Activated T-helper 1 cell treated with anti-CD3 and anti-CD28 coated beads, Interleukin-2, amount 50 U/mL, for 16 hours (primary cell): Measurements from ENCODE around the gene UBA3.
A peak's percentile ranks its signal among the peaks of the same experiment; 100 is the strongest.

Experiments
- DNase-seq, 2 donors: peaks; one replicate each; pipeline ENCODE4 v3.0.0-alpha.2; 2020; ENCODE audit warnings: low read depth in 1 of 2, low spot score in 1 of 2

UBA3 gene

GRCh38 chr3:69099576-69099975 lies 19.4 kb upstream of the UBA3 start:
- DNase-seq = no peak

DNA sequence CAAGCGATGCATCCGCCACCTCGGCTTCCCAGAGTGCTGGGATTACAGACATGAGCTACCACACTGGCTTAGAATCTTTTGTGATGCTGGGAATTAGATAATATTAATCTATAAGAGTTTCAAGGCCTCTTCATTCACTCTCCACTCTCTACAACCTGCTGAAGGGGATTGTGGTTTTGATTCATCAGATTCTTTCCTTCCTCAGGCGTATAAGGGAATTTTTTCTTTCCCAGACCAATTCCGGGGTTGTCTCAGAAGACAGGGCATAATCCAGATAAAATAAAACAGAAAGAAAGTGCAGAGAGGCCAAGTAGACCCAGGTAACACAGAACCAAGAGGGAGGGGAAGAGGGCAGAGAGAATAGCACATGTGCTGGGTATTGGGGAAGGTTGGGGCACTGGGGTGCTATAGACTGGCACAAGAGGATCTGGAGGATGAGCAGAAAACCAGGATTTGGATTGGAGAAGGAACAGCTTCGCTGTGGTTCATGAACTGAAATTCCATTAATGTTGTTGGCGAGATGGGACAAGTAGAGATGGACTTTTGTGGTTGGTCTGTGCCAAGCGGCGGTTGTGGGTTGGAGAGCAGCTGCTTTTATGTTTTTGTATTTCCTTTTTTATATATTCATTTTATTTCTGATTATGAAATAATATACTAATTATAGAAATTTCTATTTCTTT lies 17.4 kb upstream of the UBA3 start:
- no peak for DNase-seq

- DNase-seq = no peak
These were observed 16.1 kb upstream of the UBA3 start for GRCh38 chr3:69096299-69096698.

DNA sequence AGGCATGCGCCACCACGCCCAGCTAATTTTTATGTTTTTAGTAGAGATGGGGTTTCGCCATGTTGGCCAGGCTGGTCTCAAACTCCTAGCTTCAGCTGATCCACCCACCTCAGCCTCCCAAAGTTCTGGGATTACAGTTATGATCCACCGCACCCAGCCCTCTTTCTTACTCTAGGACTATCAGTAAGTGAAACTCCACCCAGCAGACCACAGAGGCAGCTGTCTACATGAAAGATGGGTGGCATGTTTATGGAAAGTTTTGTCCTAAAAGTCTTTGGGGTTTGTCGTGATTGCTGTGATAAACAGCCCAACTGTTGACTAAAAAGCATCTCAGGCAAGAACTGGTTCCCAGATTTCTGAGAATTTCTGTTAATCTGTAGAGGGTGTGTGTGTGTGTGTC lies 15.5 kb upstream of the UBA3 start:
- DNase-seq = no peak

GRCh38 chr3:69094467-69095205 lies 14.5 kb upstream of the UBA3 start:
- no peak for DNase-seq

GRCh38 chr3:69092030-69092516 lies 11.9 kb upstream of the UBA3 start:
- DNase-seq = no peak

GRCh38 chr3:69091389-69092029 lies 11.3 kb upstream of the UBA3 start:
- no peak for DNase-seq

DNA sequence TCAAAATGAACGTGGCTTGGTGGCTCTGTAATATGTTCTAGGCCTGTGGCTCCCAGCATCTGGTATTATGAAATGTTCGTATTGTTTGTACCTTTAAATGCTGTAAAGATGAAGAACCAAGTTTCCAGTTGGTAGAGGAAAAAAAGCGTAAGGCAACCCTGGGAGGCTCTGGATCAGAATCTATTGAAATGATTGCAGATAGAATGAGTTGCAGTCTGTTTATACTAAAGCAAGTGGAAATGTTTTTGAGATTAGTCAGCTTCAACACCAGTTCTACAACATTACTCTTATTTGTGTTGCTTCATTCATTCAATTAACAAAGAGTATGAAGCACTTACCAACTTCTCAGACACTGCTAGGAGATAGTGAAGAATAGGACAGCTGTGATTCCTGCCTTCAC lies 9.9 kb upstream of the UBA3 start:
- DNase-seq = no peak

DNA sequence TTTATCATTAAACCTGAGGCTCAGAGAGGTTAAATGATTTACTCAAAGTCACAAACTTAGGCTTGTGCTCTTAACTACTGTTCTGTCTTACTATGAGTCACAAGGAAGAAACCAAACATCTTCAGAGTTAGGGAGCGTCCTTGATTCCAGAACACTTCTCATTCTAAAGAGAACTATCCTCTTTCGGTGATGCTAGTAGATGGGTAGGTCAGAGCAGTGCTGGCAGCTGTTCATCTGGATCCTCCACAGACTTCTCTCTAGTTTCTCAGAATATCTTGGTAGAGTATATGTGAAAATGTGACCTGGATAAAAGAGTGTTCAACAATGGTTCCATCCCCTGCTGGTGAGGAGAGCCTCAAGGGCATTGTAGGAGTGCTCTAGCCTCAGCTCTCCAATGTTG lies 7.9 kb upstream of the UBA3 start:
- DNase-seq = no peak

DNA sequence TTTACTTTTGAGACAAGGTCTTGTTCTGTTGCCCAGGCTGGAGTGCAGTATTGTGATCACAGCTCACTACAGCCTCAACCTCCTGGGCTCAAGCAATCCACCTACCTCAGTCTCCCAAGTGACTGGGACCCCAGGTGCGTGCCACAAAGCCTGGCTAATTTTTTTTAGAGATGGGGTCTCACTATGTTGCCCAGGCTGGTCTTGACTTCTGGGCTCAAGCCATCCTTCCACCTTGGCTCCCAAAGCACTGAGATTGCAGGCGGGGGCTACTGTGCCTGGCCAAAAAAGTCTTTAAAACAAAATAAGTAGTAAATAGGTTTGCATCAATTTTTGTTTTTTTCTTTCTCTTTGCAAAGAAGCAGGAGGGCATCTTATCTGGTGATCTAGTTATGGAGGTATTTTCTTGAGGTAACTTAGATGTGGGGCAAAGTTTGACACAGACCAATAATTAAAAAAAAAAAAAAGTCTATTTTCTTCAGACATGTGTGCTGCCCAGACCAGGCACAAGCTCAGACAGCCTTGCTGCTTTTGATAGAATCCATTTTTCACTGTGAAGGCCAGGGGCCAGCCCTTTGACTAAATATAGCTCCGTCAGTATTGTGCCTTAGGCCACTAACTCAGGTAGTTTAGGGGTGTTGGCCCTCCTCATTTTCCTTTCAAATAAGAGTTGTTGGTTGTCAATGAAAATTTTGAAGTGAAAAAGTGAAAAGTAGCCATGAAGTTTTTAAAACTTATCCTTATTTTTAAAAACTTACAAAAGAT lies 7.0 kb upstream of the UBA3 start:
- DNase-seq = no peak

- peak; percentile 52 to 57 for DNase-seq
These were observed 5.9 kb upstream of the UBA3 start for GRCh38 chr3:69085833-69086722.

GRCh38 chr3:69085168-69085832 lies 5.1 kb upstream of the UBA3 start:
- no peak for DNase-seq

- peak; percentile 79 to 81 for DNase-seq
These were observed 4.4 kb upstream of the UBA3 start, which contains the start of gene ARL6IP5 for GRCh38 chr3:69084326-69085167. ARL6IP5 (plus strand) TSS chr3:69084937; CDS start chr3:69085048, 111 bp downstream.

DNA sequence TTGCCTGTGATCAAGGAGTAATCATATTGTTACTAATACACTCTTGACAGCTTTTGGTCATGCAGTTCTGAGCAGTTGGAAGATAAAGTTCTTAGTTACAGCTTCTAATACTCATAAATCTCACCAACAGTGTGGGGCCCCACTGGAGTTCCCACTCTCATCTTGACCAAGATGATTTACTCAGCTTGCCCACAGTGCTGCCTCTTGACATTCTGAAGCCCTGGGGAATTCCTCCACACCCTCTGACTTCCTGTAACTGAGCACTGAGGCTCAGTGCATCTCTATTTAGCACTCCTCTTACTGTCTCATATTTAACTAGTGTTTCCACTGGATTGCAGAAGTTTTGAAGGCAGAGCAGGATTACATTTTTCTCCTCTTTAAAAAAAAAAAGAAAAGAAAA lies 2.6 kb upstream of the UBA3 start:
- DNase-seq = peak in 1 of 2 donors; percentile 65

- no peak for DNase-seq
These were observed 2.2 kb upstream of the UBA3 start for GRCh38 chr3:69082361-69082760.

GRCh38 chr3:69081583-69082262 lies 1.6 kb upstream of the UBA3 start:
- DNase-seq = no peak

DNA sequence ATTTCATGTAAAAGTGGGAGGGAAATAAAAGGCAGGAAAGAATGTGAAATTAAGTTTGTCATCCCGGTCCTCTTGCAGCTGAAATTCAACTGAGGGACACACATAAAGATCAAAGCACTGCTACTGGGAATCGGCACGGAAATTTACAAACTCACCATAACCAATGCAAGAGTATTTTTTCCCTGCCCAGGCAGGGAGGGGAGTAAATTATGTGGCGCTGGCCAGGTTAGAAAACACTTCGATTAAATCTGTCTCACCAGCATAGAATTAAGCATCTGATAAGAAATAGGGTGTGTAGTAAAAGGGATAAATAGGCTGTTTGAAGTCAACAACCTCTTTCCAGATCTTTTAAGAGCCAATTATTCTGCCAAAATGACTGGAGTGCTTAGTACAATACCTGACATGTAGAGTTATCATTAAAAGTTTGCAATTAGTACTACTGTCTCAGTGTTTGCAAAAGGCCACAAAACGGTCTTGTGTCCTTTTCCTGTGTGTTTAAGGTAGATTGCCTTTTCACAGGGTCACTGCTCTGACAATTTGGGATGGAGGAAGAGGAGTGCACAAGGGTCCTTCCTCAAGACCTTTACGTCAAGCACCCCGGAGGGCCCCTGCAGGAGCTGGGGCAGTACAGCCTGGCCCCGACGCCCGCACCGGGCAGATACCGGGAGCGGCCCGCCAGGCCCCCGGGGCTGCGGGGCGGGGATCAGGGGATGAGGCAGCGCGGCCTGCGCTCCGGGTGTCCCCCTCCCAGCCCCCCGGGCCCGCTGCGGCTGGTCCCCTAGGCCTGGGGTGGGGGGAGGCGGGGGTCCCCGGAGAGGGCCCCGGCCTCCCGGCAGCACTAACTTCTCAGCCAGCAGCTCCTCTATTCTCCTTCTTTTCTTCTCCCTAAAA lies 651 bp downstream of the UBA3 start:
- no peak for DNase-seq
